NCI-H187 treated with DMSO at 0.1 percent for 48 hours (cell line): Measurements from ENCODE around the gene ADGRB2.

Experiments used
- DNase-seq: peaks from one replicate; lab custom pipeline; 2025; lab: John Stamatoyannopoulos, UW

The ADGRB2 gene, protein sequence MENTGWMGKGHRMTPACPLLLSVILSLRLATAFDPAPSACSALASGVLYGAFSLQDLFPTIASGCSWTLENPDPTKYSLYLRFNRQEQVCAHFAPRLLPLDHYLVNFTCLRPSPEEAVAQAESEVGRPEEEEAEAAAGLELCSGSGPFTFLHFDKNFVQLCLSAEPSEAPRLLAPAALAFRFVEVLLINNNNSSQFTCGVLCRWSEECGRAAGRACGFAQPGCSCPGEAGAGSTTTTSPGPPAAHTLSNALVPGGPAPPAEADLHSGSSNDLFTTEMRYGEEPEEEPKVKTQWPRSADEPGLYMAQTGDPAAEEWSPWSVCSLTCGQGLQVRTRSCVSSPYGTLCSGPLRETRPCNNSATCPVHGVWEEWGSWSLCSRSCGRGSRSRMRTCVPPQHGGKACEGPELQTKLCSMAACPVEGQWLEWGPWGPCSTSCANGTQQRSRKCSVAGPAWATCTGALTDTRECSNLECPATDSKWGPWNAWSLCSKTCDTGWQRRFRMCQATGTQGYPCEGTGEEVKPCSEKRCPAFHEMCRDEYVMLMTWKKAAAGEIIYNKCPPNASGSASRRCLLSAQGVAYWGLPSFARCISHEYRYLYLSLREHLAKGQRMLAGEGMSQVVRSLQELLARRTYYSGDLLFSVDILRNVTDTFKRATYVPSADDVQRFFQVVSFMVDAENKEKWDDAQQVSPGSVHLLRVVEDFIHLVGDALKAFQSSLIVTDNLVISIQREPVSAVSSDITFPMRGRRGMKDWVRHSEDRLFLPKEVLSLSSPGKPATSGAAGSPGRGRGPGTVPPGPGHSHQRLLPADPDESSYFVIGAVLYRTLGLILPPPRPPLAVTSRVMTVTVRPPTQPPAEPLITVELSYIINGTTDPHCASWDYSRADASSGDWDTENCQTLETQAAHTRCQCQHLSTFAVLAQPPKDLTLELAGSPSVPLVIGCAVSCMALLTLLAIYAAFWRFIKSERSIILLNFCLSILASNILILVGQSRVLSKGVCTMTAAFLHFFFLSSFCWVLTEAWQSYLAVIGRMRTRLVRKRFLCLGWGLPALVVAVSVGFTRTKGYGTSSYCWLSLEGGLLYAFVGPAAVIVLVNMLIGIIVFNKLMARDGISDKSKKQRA (N-terminal part only)

DNA sequence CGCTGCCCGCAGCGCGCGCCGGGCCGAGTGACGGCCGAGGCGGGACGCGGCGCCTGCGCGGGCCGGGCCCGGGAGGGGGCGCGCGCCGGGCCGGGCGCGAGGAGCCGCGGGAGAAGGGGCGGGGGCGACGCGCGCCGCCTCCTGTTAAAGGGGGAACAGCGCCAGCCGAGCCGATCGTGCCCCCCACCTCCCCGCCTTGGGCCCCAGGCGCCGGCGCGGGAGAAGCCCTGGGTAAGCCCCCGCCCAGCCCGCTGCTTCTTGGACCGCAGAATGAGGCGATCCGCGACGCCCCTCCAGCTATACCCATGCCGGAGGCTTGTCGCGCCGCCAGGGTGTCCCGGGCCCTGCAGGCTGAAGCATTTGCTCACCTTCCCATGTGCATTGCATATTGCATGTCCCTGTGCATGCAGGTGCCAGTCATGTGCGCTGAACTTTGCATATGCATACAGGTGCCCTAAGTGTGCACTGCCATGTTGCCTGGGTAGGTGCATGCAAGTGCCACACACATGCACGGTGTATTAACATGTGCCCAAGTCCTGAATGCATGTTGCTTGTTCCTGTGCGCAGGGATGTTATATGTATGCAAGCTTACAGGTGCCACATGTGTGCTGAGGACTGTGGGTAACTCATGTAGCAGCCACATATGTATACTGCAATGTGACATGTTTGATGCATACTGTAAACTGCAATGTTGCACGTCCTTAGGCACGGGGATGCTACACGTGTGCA, at the start of gene ADGRB2:
Gene ADGRB2 (minus strand): TSS at position 29 of the 729 bp plus-strand sequence. CDS start 7,119 bp downstream, outside the sequence.
- no peak for DNase-seq

DNA sequence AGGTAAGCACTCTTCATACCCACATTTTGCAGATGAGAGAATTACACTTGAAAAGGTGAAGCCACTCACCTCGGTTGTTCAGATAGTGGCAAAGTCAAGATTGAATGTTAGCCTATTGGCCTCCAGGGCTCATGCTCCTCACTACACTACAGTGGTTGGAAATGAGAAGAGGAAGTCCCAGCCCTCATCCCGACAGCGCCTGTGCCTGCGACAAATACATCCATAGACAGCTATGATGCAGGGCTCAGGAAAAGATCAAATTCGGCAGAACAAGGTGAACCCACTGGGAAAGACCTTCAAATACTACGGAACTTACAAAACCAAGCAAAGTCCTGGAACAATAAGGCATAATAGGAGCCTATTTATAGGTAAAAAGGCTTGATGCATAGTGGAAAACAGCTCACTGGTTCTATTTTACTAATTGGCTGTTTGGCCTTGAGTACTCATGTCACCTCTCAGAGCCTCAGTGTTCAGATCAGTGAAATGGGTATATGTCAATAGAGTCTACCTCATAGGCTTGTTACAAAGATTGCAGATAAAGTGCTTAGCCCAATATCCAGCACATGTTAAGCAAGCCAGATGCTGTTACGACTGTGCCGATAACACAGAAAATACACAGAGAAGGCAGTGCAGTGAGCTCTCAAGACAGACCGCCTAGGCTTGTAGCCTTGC, 48.2 kb upstream of the ADGRB2 start:
- DNase-seq = no peak

DNA sequence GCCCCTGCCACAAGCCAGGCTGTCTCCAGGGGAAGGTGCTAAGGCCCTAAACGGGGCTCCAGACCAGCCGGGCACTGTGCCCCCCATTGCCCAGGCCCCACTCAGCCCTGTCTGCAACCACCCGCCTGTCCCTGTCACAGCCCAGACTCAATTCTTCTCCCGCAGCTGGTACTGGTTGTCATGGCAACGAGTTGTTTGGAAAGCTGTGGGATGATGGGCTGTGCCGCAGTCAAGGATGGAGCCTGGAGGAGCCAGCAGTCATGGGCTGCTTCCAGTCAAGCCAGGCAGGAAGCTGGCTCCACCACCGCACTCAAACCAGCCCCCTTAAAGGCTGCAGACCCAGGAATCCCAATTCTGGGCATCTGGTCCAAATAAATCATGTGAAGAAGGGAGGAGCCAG, 47.5 kb upstream of the ADGRB2 start:
- no peak for DNase-seq

DNA sequence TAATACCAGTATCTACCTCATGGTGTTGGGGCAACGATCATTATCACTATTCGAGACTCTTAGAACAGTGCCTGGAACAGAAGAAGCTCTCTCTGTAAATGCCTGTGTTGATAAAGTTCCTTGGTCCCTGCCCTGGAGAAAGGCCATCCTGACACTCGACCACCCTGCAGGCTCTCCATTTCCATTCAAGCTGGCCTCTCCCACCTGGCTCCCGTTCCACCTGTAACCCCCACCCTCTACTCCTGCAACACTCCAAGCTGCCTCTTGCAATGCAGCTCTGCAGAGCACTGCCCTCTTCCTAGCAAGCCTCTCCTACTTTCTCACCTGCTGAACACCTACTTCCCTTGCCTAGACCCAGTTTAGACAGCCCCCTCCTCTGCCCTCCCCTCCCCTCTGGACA, 45.6 kb upstream of the ADGRB2 start:
- no peak for DNase-seq

DNA sequence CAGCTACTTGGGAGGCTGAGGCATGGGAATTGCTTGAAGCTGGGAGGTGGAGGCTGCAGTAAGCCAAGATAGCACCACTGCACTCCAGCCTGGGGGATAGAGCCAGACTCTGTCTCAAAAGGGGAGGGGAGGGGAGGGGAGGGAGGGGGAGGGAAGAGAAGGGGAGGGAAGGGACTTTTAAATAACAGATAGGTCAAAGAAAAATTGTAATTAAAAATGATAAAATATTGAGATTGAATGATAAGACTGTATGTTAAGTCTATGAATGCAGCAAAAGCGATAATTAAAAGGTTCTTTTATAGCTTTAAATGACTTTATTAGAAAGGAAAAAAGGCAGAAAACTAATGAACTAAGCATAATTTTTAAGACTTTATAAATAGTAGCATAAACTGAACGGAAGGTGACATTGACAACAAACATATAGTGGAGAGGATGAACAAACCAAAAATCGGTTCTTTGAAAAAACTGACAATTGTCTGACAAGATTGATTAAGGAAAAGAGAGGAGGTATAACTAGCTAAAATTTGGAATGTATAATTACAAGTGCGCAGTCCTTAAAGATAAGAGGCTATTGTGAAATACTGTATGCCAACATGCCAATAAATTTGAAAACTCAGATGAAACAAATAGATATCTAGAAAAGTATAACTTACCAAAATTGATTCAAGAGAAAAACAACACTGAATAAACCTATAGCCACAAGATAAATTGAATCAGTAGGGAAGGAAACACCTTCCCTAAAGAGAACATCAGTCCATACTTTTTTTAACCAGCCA, 43.3 kb upstream of the ADGRB2 start:
- no peak for DNase-seq

DNA sequence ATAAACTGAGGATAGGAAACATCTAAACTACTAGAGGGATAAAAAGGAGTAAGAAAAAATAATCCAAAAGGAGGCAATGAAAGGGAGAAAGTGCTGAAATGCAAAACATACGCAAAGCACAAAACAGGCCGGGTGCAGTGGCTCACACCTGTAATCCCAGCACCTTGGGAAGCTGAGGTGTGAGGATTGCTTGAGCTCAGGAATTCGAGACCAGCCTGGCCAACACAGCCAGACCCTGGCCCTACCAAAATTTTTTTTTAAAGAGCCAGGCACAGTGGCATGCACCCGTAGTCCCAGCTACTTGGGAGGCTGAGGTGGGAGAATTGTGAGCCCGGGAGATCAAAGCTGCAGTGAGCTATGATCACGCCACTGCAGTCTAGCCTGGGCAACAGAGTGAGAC, 41.2 kb upstream of the ADGRB2 start:
- DNase-seq = no peak

DNA sequence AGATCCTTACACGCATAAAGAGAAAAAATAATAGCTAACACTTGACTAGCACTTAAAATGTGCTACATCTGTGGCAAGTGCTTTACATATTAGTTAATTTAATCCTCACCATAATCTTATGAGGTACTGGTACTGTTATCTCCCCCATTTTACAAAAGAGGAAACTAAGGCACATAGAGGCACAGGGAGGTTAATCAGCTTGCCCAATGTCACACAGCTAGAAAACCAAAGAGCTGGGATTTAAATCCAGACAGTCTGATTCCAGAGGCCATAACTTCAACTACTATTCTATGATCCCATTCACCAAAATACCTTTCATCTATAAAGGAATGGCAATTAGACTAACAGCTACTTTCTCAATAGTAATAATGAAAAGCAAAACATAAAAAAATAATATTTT, 40.0 kb upstream of the ADGRB2 start:
- DNase-seq = no peak

DNA sequence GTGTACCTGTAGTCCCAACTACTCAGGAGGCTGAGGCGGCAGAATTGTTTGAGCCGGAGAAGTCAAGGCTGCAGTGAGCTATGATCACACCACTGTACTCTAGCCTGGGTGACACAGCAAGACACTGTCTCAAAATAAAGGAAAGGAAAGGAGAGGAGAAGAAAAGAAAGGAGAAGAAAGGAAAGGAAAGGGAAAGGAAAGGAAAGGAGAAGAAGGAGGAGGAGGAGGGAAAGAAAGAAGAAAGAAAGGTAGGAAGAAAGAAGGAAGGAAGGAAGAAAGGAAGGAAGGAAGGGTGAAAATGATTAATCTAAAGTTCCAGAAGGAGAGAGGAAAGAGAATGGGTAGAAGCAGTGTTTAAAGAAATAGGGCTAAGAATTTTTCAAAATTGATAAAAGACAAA, 39.5 kb upstream of the ADGRB2 start:
- DNase-seq = no peak

DNA sequence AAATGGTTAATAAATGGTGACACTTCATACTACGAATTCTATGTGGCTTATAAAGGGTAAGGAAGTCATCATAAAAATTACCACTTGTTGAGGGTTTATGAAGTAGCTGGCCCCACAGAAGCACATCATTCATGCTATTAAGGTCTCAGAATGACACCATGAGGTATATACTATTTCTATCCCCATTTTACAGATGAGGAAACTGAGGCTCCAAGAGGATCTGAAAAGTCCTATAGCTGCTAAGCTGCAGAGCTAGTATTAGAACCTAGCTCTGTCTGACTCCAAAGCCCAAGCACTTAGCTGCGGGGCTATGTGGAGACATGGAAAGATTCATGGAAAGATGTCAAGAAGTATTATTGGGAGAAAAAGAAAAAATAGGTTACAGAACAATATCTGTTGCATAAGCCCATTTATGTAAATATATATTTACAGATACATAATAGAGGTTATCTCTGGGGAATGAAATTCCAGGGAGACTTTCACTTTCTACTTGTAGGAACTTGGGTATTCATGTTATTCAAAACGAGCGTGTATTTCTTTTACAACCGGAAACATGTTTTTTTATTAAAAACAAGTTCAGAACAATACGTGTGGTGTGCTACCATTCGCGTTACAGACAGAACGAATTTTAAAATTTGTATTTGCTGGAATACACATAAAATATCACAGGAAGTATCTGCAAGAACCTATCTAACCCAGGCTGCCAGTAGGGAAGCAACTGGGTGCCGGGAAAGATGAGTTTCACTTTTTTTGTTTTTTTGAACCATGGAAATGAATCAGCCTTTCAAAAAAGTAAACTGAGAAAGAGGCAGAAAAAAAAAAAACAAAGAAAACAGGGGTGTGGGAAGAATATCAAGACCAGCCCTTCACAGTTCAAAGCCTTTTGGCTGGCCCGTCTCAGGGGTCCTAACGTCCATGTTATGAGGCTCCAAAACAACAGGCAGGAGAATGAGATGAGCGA, 38.3 kb upstream of the ADGRB2 start:
- DNase-seq = no peak

DNA sequence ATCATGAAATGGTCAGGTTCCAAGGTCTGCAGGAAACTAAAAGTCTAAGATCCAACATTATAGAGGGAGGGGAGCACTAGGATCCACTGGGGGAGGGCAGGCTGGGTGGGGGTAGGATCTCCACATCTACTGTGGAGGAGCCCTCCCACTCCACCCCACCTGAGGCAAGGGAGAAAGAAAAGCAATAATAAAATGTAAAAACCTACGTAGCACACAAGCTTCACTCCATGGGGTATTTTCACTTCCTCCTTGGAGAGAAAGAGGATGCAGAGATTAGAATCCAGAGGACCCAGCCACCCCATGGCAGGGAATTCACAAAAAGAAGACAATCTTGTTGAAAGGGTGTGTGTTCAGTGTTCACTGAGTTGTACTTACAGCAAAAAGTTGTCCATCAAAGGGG, 37.3 kb upstream of the ADGRB2 start:
- no peak for DNase-seq

DNA sequence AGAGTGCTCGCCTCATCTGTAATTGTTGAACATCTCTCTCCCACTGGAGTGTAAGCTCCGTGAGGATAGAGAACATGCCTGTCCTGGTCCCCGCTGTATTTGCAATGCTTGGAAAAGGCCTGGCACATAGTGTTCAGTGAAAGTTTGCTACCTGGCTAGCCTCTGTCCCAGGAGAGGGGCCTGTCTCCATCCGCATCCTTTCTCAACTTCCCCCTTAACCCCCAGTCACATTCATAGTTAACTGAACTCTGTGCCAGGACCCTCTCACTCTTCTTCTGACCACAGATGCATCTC, 36.5 kb upstream of the ADGRB2 start:
- no peak for DNase-seq

DNA sequence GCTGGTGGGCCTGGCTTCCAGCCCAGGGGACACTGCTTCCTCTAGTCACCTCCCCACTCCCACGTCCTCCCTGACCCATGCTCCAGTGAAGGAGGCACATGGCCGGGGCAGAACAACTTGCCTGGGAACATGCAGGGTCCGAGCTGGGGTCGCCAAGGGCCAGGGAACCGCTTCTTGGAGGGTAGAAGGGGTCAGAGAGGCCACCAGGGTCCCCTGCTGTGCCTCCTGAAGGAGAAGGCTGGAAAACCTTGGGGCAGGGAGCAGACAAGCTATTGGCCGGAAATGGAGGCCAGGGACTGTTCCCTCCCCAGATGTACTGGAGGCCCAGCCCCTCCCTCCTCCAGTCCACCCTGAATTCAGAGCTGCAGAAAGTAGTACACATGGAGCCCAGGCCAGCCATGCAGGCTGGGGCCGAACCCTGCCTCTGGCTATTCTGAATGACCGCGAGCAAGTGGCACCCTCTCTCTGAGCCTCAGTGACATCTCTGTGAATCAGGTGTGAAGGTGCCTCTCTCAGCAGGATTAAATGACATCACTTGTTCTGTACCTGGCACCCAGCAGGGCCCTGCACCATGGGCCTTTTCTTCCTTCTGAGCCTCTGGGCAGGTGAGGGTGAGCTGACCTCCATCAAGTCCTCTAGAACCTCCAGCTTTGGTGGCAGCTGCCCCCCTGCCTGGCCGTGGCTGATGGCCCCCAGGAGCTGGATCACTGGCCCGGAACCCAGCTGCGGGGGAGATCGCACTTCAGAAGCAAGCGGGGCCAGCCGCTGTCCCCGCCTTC, 35.9 kb upstream of the ADGRB2 start:
- DNase-seq = no peak

DNA sequence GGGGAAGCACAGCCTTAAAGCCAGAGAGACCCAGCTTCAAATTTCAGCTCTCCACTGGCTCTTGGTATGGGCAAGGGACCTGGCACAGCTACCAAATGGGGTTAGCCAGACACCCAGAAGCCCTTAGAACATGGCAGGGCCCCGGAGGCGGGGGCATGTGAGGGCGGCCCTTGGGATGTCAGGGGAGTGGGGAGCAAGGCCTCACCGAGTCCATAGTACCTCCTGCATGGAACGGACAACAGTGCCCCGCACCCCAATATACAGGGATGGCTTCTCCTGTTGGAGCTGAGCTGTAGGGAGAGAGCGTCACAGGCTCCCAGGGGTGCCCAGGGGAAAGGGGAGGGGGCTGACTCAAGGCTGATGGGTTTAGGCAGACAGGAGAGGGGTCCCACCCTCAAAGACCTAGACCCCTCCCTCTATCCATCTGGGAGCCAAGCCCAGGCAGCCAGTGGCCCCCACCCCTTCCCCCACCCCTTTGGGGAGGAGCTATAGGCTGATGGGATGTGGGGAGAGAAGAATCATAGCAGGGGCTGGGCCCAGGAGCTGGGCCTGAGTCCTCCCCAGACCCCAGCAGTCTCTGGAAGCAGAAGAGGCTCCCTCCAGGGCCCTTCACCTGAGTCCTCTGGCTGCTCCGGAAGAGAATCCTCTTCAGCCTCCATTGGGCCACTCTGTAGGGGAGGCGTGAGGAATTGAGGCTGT, 35.2 kb upstream of the ADGRB2 start:
- DNase-seq = no peak

DNA sequence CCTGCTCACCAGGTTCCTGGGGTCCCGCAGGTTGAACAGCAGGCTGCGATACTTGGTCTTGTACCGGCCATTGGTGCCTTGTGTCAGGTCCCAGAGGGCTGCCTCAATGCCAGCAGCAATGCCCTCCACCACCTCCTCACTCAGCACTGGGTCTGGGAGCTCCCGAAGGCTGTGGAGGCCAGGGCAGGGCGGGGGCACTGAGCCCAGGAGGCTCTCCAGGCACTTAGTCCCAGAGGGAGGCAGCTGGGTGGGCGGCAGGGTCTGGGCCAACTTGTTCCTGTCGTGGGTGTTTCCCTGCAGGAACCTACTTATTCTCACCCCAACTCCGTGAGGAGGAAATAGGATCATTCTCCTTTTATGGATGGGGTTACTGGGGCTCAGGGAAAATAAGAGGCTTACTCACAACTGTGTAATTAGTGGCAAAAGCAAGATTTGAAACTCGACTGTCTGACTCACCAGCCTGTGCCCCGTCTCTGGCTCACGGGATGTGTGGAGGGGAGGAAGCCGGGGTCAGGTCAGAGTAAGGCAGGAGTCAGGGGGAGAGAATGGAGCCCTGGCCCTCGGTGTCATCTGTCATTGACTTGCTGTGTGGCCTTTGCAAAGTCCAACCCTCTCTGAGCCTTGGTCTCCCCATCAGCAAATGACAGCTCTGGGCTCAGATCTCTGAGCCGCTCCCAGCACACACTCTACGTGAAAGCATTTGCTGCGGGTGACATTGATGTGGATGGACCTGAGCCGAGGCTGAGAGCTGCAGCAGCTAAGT, 34.5 kb upstream of the ADGRB2 start:
- no peak for DNase-seq

DNA sequence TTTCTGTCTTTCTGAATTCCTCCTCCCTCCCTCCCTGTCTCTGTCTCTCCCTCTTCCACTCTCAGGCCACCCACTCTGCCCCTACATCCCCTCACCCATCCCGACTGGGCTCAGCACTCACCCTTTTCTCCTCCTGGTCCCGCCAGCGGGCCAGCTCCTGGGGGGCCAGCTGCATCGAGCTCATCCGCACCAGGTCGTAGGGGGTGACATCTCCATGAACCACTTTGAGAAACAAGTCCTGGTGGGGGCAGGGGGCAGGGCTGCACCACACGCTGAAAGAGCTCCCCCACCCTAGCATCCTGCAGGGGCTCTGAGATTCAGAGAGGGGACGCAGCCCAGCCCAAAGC, 33.9 kb upstream of the ADGRB2 start:
- DNase-seq = no peak

DNA sequence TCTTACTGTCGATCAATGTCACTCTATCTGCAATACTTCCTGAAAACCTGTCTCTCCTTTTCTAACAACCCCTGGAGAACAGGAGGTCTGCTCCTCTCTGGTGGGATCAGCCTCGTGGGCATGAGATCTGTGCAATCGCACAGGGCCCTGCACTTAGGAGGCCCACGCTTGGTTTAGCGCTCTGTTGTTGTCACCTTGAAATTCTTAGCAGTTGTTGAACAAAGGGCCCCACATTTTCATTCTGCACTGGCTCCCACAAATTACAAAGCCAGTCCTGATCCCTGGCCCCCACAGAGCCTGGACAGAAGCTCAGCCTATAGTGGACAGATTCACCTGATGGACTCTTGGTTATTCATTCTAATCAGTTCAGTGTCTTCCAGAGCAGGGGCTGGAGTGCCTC, 33.1 kb upstream of the ADGRB2 start:
- no peak for DNase-seq

DNA sequence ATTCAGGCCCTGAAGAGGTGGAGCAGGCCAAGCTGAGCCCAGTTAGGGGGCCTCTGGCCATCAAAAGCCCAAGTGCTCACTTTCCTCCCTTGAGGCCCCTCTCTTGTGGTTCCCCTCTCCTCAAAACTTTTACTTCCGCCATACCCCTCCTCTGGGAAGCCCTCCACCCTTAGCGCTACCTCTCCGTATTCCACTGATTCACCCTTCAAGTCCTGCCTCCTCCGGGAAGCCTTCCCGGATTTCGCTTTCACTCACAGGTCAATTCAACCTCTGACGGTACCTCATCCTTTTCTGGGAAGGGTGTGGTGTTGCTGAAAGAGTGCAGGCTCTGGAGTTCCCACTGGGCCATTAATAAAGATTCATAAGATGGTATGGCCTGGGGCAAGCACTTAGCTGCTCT, 32.6 kb upstream of the ADGRB2 start:
- no peak for DNase-seq
